HG02884 (cell line): ENCODE measurements around the gene PRMT6.
"Not testable (repeated sequence)": the region's sequence is repeated elsewhere in the genome, so short reads cannot be mapped to it uniquely, and the experiment has no call there.

ENCODE experiments used
- ATAC-seq: cut with Tn5 transposase; IDR thresholded peaks from one replicate; pipeline ENCODE4 v1.9.1; 2021; ENCODE audit warnings: mild to moderate bottlenecking, moderate library complexity; ENCODE audit not compliant: unreplicated experiment

Gene PRMT6

GRCh38 chr1:107091418-107091817, 34.9 kb downstream of the PRMT6 start:
- no peak for ATAC-seq

- ATAC-seq: not testable (repeated sequence)
Measured at GRCh38 chr1:107093395-107093794, 36.9 kb downstream of the PRMT6 start.

- no peak for ATAC-seq
Measured at GRCh38 chr1:107095647-107096046, 39.2 kb downstream of the PRMT6 start.

GRCh38 chr1:107096690-107097089, 40.2 kb downstream of the PRMT6 start:
- no peak for ATAC-seq

GRCh38 chr1:107098961-107099360, 42.5 kb downstream of the PRMT6 start:
- no peak for ATAC-seq

- ATAC-seq: no peak
Measured at GRCh38 chr1:107100331-107100984, 44.0 kb downstream of the PRMT6 start.

GRCh38 chr1:107105914-107106313, 49.4 kb downstream of the PRMT6 start:
- peak; percentile 52 for ATAC-seq
